Measurements from ENCODE around the gene VPS18.
A peak's percentile ranks its signal among the peaks of the same experiment; 100 is the strongest.

DNA sequence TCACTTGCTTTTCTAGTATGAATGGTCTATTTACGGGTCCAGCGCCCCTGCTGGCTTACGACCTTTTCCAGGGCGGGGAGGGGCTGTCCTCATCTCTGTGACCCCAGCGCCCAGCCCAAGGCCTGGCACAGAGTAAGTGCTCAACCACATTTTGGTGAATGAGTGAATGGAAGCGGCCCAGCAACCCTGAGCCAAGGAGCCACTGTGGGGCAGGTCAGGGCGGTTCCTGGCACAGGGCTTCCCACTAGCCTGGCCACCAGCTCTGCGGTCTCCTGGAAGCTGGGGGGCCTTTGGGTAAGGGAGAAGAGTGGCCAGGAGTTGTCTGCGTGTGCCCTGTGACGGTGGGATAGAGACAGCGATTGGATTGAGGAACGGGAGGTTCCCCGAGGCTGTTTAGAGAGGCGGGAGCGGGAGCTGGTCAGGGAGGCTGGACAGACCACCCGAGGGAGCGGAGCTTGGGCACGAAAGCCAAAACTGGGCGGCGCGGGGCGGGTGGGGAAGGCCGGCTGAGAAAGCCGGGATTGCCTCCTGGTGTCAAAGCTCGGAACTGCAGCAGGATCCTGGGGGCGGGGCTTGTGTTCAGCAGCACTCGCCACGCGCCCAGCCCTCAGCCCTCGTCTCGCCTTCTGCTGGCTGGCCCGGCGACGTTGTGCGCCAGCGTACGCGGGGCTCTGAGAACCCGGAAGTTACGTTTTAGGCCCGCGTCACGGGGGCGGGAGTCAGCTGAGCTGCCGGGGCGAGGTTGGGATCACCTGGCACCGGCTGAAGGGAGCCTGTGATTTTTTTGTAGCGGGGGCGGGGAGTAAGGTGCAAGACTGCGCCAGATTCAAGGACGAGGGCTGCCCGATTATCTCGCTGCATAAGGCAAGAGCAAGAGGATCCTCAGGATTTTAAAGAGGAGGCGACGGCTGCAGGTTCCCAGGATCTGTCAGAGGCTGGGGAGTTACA lies at the start of gene VPS18:
- TF ChIP-seq CTCF (IDR thresholded peaks at IDR 0.05) (peak; percentile 97 to 99 (median 98)), POLR2A (IDR thresholded peaks at IDR 0.05) (peak in 1 of 2 donors; percentile 94)

Measured in Peyer's patch (tissue), 4 donors.